Astrocyte (in vitro differentiated cells and primary cell): ENCODE results near the gene GFOD1. TPM values are rescaled to one million over a fixed set of nuclear protein-coding genes. Genes with fewer than 3 reads are reported as not detected.

Source experiments
- DNase-seq: peaks from one replicate; pipeline ENCODE4 v3.0.0-alpha.2; 2010; ENCODE audit warnings: low read depth
- FAIRE-seq: peaks from 2 replicates; lab custom pipeline; 2011; peaks lifted over from hg19 to GRCh38; lab: Jason Lieb, UNC
- H2AFZ ChIP-seq: 2 replicates; pipeline ENCODE4 v1.6.0; 2012; ENCODE audit warnings: low read depth, low read length, inconsistent platforms
- H3K27ac ChIP-seq: 2 replicates; pipeline ENCODE4 v1.5.1; 2011; ENCODE audit warnings: low read depth, low read length, inconsistent platforms
- H3K27me3 ChIP-seq: 2 replicates; pipeline ENCODE4 v1.6.0; 2011; ENCODE audit warnings: low read length, inconsistent platforms; ENCODE audit not compliant: insufficient read depth
- H3K36me3 ChIP-seq: 2 replicates; pipeline ENCODE4 v1.5.1; 2011; ENCODE audit warnings: low read length, inconsistent platforms; ENCODE audit not compliant: insufficient read depth
- H3K4me1 ChIP-seq: 2 replicates; pipeline ENCODE4 v1.5.1; 2011; ENCODE audit warnings: low read length, inconsistent platforms; ENCODE audit not compliant: insufficient read depth
- H3K4me2 ChIP-seq: 2 replicates; pipeline ENCODE4 v1.6.0; 2012; ENCODE audit warnings: low read length, inconsistent platforms
- H3K4me3 ChIP-seq: 2 replicates; pipeline ENCODE4 v1.5.1; 2011; ENCODE audit warnings: low read depth, mild to moderate bottlenecking, low read length, inconsistent platforms; ENCODE audit not compliant: insufficient read depth
- H3K79me2 ChIP-seq: 2 replicates; pipeline ENCODE4 v1.6.0; 2012; ENCODE audit warnings: mild to moderate bottlenecking, low read length, inconsistent platforms; ENCODE audit not compliant: insufficient read depth
- H3K9ac ChIP-seq: 2 replicates; pipeline ENCODE4 v1.6.0; 2012; ENCODE audit warnings: mild to moderate bottlenecking, low read length, inconsistent platforms
- H3K9me3 ChIP-seq: 2 replicates; pipeline ENCODE4 v1.5.1; 2012; ENCODE audit warnings: low read depth, mild to moderate bottlenecking, low read length, inconsistent platforms; ENCODE audit not compliant: insufficient read depth
- H4K20me1 ChIP-seq: 2 replicates; pipeline ENCODE4 v1.6.0; 2012; ENCODE audit warnings: low read length, inconsistent platforms; ENCODE audit not compliant: insufficient read depth
- H3K27ac Mint-ChIP-seq: one replicate; pipeline ENCODE4 v1.8.0; 2021; ENCODE audit warnings: mild to moderate bottlenecking, mixed read lengths; ENCODE audit not compliant: unreplicated experiment
- H3K27me3 Mint-ChIP-seq: one replicate; pipeline ENCODE4 v1.8.0; 2021; ENCODE audit warnings: low read depth, mixed read lengths; ENCODE audit not compliant: unreplicated experiment
- H3K36me3 Mint-ChIP-seq: one replicate; pipeline ENCODE4 v1.8.0; 2021; ENCODE audit warnings: low read depth, mixed read lengths; ENCODE audit not compliant: unreplicated experiment
- H3K4me1 Mint-ChIP-seq: one replicate; pipeline ENCODE4 v1.8.0; 2021; ENCODE audit warnings: low read depth, mixed read lengths; ENCODE audit not compliant: unreplicated experiment
- H3K4me3 Mint-ChIP-seq: one replicate; pipeline ENCODE4 v1.8.0; 2021; ENCODE audit warnings: mild to moderate bottlenecking, moderate library complexity, mixed read lengths; ENCODE audit not compliant: unreplicated experiment
- H3K9me3 Mint-ChIP-seq: one replicate; pipeline ENCODE4 v1.8.0; 2021; ENCODE audit warnings: mild to moderate bottlenecking, mixed read lengths; ENCODE audit not compliant: unreplicated experiment
- EZH2 ChIP-seq: IDR thresholded peaks from 2 replicates; pipeline ENCODE4 v1.6.1; 2012; ENCODE audit warnings: mild to moderate bottlenecking, low read length, inconsistent platforms; ENCODE audit not compliant: insufficient read depth
- total RNA-seq: library from RNA; stranded (reverse); gene quantifications from 2 replicates; pipeline ENCODE4 v1.2.1, GENCODE V29; 2021
- TF ChIP-seq, protein P1 (sequence below): IDR thresholded peaks from 2 replicates; pipeline ENCODE4 v1.5.1; 2011; ENCODE audit warnings: low read depth, mild to moderate bottlenecking, inconsistent platforms, low read length, moderate library complexity; ENCODE audit not compliant: insufficient read depth

The GFOD1 gene
- total RNA-seq, 1 donor from 2014 or later: 10.8 TPM

DNA sequence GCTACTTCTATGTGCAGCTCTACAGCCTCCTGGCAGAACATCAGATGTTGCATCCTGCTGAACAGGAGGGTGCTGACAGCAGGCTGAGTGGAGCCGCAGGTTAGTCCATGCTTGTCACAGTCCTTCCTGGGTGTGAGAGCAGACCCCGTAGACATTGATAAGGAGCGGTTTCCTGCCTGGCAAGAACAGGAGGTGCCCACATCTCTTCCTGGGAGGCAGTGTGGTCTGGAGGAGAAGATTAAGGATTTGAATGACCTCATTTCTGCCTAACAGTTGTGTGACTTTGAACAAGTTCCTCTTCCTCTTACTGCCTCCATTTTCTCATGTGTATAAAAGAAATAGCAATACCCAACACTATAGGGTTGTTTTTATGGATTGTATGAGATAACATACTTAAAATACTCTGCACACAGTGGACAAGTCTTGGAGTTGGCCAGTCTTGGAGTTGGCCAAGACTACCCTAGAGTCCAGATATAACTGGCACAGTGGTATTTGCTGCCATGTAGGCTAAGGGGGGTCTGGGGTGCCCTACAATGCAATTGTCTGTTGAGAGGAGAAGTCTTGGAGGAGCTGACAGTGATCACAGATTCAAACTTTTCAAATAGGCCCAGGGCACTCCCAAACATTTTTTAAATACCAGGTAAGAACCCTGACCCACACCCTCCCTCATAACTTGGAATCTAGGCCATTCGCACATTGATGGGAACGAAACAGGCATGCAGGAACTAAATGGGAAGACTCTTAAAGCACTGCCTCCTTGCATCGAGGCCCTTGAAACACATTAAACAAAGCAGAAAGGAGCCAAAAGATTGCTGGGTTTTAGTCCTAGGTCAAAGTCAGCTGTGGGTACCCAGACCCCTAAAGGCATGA is 126.5 kb downstream of the GFOD1 start:
- Histone ChIP-seq H3K9me3 (no peaks in the 10 kb centered on the region), H3K27ac (no peak overlapping the region), H2AFZ (no peak overlapping the region), H3K4me1 (peaks cover 24% of the 10 kb centered on the region), H3K4me3 (no peak overlapping the region), H3K9ac (no peak overlapping the region), H3K36me3 (no peaks in the 10 kb centered on the region), H3K27me3 (no peaks in the 10 kb centered on the region), H3K79me2 (no peaks in the 10 kb centered on the region), H4K20me1 (no peaks in the 10 kb centered on the region), H3K4me2 (no peak overlapping the region)
- Mint-ChIP-seq H3K27me3 (no peaks in the 10 kb centered on the region), H3K9me3 (no peaks in the 10 kb centered on the region), H3K4me1 (peaks cover 34% of the 10 kb centered on the region), H3K27ac (no peak overlapping the region), H3K4me3 (no peak overlapping the region), H3K36me3 (peaks cover 2% of the 10 kb centered on the region)
- TF ChIP-seq, protein P1, sequence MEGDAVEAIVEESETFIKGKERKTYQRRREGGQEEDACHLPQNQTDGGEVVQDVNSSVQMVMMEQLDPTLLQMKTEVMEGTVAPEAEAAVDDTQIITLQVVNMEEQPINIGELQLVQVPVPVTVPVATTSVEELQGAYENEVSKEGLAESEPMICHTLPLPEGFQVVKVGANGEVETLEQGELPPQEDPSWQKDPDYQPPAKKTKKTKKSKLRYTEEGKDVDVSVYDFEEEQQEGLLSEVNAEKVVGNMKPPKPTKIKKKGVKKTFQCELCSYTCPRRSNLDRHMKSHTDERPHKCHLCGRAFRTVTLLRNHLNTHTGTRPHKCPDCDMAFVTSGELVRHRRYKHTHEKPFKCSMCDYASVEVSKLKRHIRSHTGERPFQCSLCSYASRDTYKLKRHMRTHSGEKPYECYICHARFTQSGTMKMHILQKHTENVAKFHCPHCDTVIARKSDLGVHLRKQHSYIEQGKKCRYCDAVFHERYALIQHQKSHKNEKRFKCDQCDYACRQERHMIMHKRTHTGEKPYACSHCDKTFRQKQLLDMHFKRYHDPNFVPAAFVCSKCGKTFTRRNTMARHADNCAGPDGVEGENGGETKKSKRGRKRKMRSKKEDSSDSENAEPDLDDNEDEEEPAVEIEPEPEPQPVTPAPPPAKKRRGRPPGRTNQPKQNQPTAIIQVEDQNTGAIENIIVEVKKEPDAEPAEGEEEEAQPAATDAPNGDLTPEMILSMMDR: no peak
- no peak for TF ChIP-seq EZH2
- DNase-seq (peak; percentile 40), FAIRE-seq (no peak)

DNA sequence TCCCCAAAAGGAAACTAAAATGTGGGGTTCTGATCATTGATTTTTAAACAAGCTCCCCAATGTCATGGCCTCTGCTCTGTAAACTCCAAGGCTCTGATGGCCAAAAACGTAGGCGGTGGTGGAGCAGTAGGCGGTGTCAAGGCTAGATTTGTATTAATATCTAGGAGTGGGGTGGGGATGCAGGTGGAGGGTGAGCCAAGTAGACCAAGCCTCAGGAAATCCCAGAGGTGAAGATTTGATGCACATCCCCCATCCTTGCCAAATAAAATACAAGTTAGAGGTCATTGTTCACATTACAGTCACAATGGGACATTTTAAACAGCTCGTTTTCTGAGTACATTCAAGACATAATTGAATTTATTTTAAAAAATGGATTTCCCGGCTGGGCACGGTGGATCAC is 128.1 kb downstream of the GFOD1 start:
- no peak overlapping the region for H2AFZ ChIP-seq
- no peaks in the 10 kb centered on the region for H4K20me1 ChIP-seq
- Mint-ChIP-seq H3K4me3 (no peak overlapping the region), H3K27me3 (no peaks in the 10 kb centered on the region), H3K4me1 (peaks cover 50% of the 10 kb centered on the region), H3K9me3 (no peaks in the 10 kb centered on the region), H3K36me3 (peaks cover 2% of the 10 kb centered on the region), H3K27ac (no peak overlapping the region)
- no peaks in the 10 kb centered on the region for H3K79me2 ChIP-seq
- TF ChIP-seq, protein P1: no peak
- no peak for TF ChIP-seq EZH2
- H3K9ac ChIP-seq: no peak overlapping the region
- no peaks in the 10 kb centered on the region for H3K27me3 ChIP-seq
- no peak overlapping the region for H3K4me3 ChIP-seq
- H3K4me1 ChIP-seq: peaks cover 39% of the 10 kb centered on the region
- no peak overlapping the region for H3K4me2 ChIP-seq
- no peak for DNase-seq
- FAIRE-seq: no peak
- H3K9me3 ChIP-seq: no peaks in the 10 kb centered on the region
- no peaks in the 10 kb centered on the region for H3K36me3 ChIP-seq
- H3K27ac ChIP-seq: no peak overlapping the region

DNA sequence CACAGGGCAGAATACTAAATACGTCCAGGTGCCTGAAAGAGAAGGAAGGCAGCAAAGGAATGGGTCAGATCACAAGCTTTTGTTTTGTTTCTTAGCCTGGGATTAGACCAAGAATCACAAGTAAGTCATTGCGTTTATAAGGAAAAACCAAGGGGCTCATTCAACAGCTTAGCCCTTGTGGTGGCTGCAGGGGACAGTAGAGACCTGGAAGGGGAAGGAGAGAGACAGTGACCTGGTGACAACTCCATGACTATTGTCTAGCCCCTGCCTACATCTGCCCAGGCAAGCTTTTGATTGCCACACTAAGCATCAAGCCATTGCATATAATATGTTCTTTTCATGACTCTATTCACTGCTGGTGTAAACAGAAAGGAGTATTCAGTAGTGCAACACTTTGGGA is 128.9 kb downstream of the GFOD1 start:
- no peaks in the 10 kb centered on the region for H3K36me3 ChIP-seq
- peaks cover 46% of the 10 kb centered on the region for H3K4me1 ChIP-seq
- no peaks in the 10 kb centered on the region for H3K9me3 ChIP-seq
- H3K4me3 ChIP-seq: no peak overlapping the region
- DNase-seq (no peak), FAIRE-seq (no peak)
- no peaks in the 10 kb centered on the region for H3K36me3 Mint-ChIP-seq
- H3K27ac Mint-ChIP-seq: no peak overlapping the region
- H3K79me2 ChIP-seq: no peaks in the 10 kb centered on the region
- TF ChIP-seq, protein P1: no peak
- TF ChIP-seq EZH2: no peak
- H3K4me1 Mint-ChIP-seq: peaks cover 58% of the 10 kb centered on the region
- no peaks in the 10 kb centered on the region for H3K27me3 ChIP-seq
- H3K9ac ChIP-seq: no peak overlapping the region
- no peaks in the 10 kb centered on the region for H4K20me1 ChIP-seq
- no peak overlapping the region for H3K4me3 Mint-ChIP-seq
- no peak overlapping the region for H2AFZ ChIP-seq
- H3K27ac ChIP-seq: no peak overlapping the region
- H3K9me3 Mint-ChIP-seq: no peaks in the 10 kb centered on the region
- H3K27me3 Mint-ChIP-seq: no peaks in the 10 kb centered on the region
- H3K4me2 ChIP-seq: no peak overlapping the region
